ENCODE data around the gene KCNIP1.

Gene KCNIP1

GRCh38 chr5:170571281-170571731 is 67.5 kb downstream of the KCNIP1 start:
- peaks cover 10% of the 10 kb centered on the region for H3K9me3 Mint-ChIP-seq
- no peaks in the 10 kb centered on the region for H3K36me3 Mint-ChIP-seq (ENCODE audit: low read depth)
- peaks cover 85% of the 10 kb centered on the region for H3K27me3 Mint-ChIP-seq
- no peak overlapping the region for H3K27ac Mint-ChIP-seq
- DNase-seq = peak; percentile 24
- H3K4me3 Mint-ChIP-seq = no peak overlapping the region
- H3K4me1 Mint-ChIP-seq (ENCODE audit: low read depth) = peaks cover 23% of the 10 kb centered on the region

GRCh38 chr5:170571875-170572852 is 68.3 kb downstream of the KCNIP1 start:
- H3K9me3 Mint-ChIP-seq = peaks cover 10% of the 10 kb centered on the region
- H3K27ac Mint-ChIP-seq = peak overlapping the region; percentile 16
- peaks cover 23% of the 10 kb centered on the region for H3K4me1 Mint-ChIP-seq (ENCODE audit: low read depth)
- peak; percentile 70 for DNase-seq
- H3K4me3 Mint-ChIP-seq = peak overlapping the region; percentile 23
- no peaks in the 10 kb centered on the region for H3K36me3 Mint-ChIP-seq (ENCODE audit: low read depth)
- peaks cover 85% of the 10 kb centered on the region for H3K27me3 Mint-ChIP-seq

GRCh38 chr5:170573114-170573513 is 69.3 kb downstream of the KCNIP1 start:
- no peak for DNase-seq
- H3K27me3 Mint-ChIP-seq = peaks cover 83% of the 10 kb centered on the region
- H3K9me3 Mint-ChIP-seq = peaks cover 10% of the 10 kb centered on the region
- H3K36me3 Mint-ChIP-seq (ENCODE audit: low read depth) = no peaks in the 10 kb centered on the region
- peaks cover 23% of the 10 kb centered on the region for H3K4me1 Mint-ChIP-seq (ENCODE audit: low read depth)
- no peak overlapping the region for H3K27ac Mint-ChIP-seq
- H3K4me3 Mint-ChIP-seq = no peak overlapping the region

GRCh38 chr5:170573660-170574059 is 69.8 kb downstream of the KCNIP1 start:
- H3K4me1 Mint-ChIP-seq (ENCODE audit: low read depth) = peaks cover 23% of the 10 kb centered on the region
- no peak overlapping the region for H3K27ac Mint-ChIP-seq
- H3K4me3 Mint-ChIP-seq = no peak overlapping the region
- H3K27me3 Mint-ChIP-seq = peaks cover 85% of the 10 kb centered on the region
- peaks cover 14% of the 10 kb centered on the region for H3K9me3 Mint-ChIP-seq
- DNase-seq = no peak
- no peaks in the 10 kb centered on the region for H3K36me3 Mint-ChIP-seq (ENCODE audit: low read depth)

GRCh38 chr5:170576602-170577535 is 73.0 kb downstream of the KCNIP1 start:
- H3K27me3 Mint-ChIP-seq = peaks cover 74% of the 10 kb centered on the region
- no peak overlapping the region for H3K27ac Mint-ChIP-seq
- H3K4me1 Mint-ChIP-seq (ENCODE audit: low read depth) = peaks cover 13% of the 10 kb centered on the region
- no peaks in the 10 kb centered on the region for H3K36me3 Mint-ChIP-seq (ENCODE audit: low read depth)
- no peak for DNase-seq
- H3K4me3 Mint-ChIP-seq = no peak overlapping the region
- H3K9me3 Mint-ChIP-seq = peaks cover 16% of the 10 kb centered on the region

GRCh38 chr5:170579601-170580000 is 75.8 kb downstream of the KCNIP1 start:
- H3K36me3 Mint-ChIP-seq (ENCODE audit: low read depth) = no peaks in the 10 kb centered on the region
- H3K4me1 Mint-ChIP-seq (ENCODE audit: low read depth) = no peaks in the 10 kb centered on the region
- H3K4me3 Mint-ChIP-seq = no peak overlapping the region
- H3K27me3 Mint-ChIP-seq = peaks cover 71% of the 10 kb centered on the region
- no peak for DNase-seq
- peaks cover 16% of the 10 kb centered on the region for H3K9me3 Mint-ChIP-seq
- no peak overlapping the region for H3K27ac Mint-ChIP-seq

GRCh38 chr5:170581211-170581610 is 77.4 kb downstream of the KCNIP1 start:
- H3K9me3 Mint-ChIP-seq = peaks cover 7% of the 10 kb centered on the region
- H3K27me3 Mint-ChIP-seq = peaks cover 61% of the 10 kb centered on the region
- no peak overlapping the region for H3K27ac Mint-ChIP-seq
- no peaks in the 10 kb centered on the region for H3K36me3 Mint-ChIP-seq (ENCODE audit: low read depth)
- H3K4me1 Mint-ChIP-seq (ENCODE audit: low read depth) = no peaks in the 10 kb centered on the region
- H3K4me3 Mint-ChIP-seq = no peak overlapping the region
- no peak for DNase-seq

- H3K36me3 Mint-ChIP-seq (ENCODE audit: low read depth) = no peaks in the 10 kb centered on the region
- H3K4me1 Mint-ChIP-seq (ENCODE audit: low read depth) = no peaks in the 10 kb centered on the region
- H3K9me3 Mint-ChIP-seq = peaks cover 7% of the 10 kb centered on the region
- H3K27ac Mint-ChIP-seq = no peak overlapping the region
- H3K27me3 Mint-ChIP-seq = peaks cover 58% of the 10 kb centered on the region
- H3K4me3 Mint-ChIP-seq = no peak overlapping the region
- no peak for DNase-seq
Measured at GRCh38 chr5:170582644-170583330, 79.0 kb downstream of the KCNIP1 start.

GRCh38 chr5:170584003-170584402 is 80.2 kb downstream of the KCNIP1 start:
- no peak overlapping the region for H3K4me3 Mint-ChIP-seq
- H3K4me1 Mint-ChIP-seq (ENCODE audit: low read depth) = no peaks in the 10 kb centered on the region
- H3K36me3 Mint-ChIP-seq (ENCODE audit: low read depth) = no peaks in the 10 kb centered on the region
- peaks cover 50% of the 10 kb centered on the region for H3K27me3 Mint-ChIP-seq
- no peak for DNase-seq
- H3K9me3 Mint-ChIP-seq = no peaks in the 10 kb centered on the region
- no peak overlapping the region for H3K27ac Mint-ChIP-seq

- Mint-ChIP-seq H3K4me3 (no peak overlapping the region), H3K36me3 (ENCODE audit: low read depth) (no peaks in the 10 kb centered on the region), H3K9me3 (no peaks in the 10 kb centered on the region), H3K4me1 (ENCODE audit: low read depth) (no peaks in the 10 kb centered on the region), H3K27me3 (peaks cover 48% of the 10 kb centered on the region), H3K27ac (no peak overlapping the region)
- DNase-seq = no peak
Measured at GRCh38 chr5:170584450-170585058, 80.7 kb downstream of the KCNIP1 start.

- Mint-ChIP-seq H3K9me3 (no peaks in the 10 kb centered on the region), H3K27me3 (peaks cover 51% of the 10 kb centered on the region), H3K36me3 (ENCODE audit: low read depth) (no peaks in the 10 kb centered on the region), H3K4me3 (no peak overlapping the region), H3K4me1 (ENCODE audit: low read depth) (no peaks in the 10 kb centered on the region), H3K27ac (no peak overlapping the region)
- DNase-seq = no peak
Measured at GRCh38 chr5:170585273-170585948, 81.6 kb downstream of the KCNIP1 start.

GRCh38 chr5:170587808-170588207 is 84.0 kb downstream of the KCNIP1 start:
- H3K36me3 Mint-ChIP-seq (ENCODE audit: low read depth) = no peaks in the 10 kb centered on the region
- H3K4me1 Mint-ChIP-seq (ENCODE audit: low read depth) = no peaks in the 10 kb centered on the region
- H3K4me3 Mint-ChIP-seq = no peak overlapping the region
- no peaks in the 10 kb centered on the region for H3K9me3 Mint-ChIP-seq
- no peak overlapping the region for H3K27ac Mint-ChIP-seq
- peaks cover 57% of the 10 kb centered on the region for H3K27me3 Mint-ChIP-seq
- no peak for DNase-seq

- H3K27ac Mint-ChIP-seq = no peak overlapping the region
- no peaks in the 10 kb centered on the region for H3K4me1 Mint-ChIP-seq (ENCODE audit: low read depth)
- H3K36me3 Mint-ChIP-seq (ENCODE audit: low read depth) = no peaks in the 10 kb centered on the region
- H3K27me3 Mint-ChIP-seq = peaks cover 62% of the 10 kb centered on the region
- H3K9me3 Mint-ChIP-seq = no peaks in the 10 kb centered on the region
- no peak overlapping the region for H3K4me3 Mint-ChIP-seq
- no peak for DNase-seq
Measured at GRCh38 chr5:170589643-170590042, 85.8 kb downstream of the KCNIP1 start.

Measured in activated T-cell treated with anti-CD3 and anti-CD28 coated beads, Interleukin-2, amount 50 U/mL, for 24 hours (primary cell).